Measurements from ENCODE around the gene SLC9A9.

The SLC9A9 gene

GRCh38 chr3:143383421-143383820 is 464.8 kb downstream of the SLC9A9 start:
- no peak for DNase-seq

DNA sequence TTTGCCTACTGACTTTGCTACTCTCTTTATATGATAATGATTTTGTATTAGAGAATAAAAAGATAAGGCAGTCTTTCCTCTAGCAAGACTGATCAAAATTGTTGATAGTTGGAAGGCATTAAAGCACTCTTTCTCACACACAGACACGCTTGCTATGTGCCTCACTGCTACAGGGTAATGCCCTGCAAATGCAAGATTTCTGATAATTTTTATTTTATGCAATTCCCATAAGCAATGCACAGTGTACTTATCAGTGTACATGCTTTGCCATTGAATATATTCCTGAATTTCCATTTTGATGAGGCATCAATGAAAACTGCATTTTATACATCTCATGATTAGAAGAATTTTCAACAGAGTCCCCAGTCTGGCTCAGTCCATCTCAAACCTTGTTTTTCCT is 465.5 kb downstream of the SLC9A9 start:
- DNase-seq = no peak

GRCh38 chr3:143380449-143380848 is 467.8 kb downstream of the SLC9A9 start:
- DNase-seq = no peak

DNA sequence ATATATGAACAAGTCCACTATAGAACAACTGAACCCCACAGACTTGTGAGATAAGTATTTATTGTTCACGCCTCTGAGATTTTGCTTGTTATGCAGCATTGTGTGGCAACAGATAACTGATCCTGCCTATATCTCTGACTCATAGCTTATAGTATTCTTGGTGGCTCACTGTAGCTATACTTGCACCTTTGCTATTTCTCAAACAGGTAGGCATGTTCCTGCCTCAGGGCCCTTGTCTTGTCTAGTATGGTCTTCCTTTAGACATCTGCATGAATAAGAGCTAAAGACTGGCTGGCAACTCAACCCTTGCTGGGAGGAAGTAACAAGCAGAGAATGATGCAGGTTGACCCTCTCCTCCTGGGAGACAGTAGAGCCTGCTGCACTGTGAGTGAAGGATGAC is 472.6 kb downstream of the SLC9A9 start:
- DNase-seq = no peak

DNA sequence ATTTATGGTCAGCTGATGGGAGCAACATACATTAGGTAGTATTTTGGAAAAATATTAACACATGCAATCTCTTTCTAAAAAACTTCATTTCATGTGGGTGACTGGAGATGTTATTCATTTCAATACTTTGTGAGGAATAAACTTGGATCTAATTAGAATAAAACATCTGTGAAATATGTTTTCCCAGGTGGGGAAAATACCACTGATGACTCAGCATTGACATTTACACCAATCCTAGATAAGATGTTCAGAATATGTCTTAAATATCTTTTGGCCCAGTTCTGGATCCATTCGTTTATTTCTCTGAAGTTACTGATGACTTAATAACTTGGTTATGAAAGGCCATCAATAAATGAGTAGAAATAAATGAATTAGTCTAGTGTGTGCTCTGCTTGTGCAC is 481.1 kb downstream of the SLC9A9 start:
- no peak for DNase-seq

- no peak for DNase-seq
Observed at GRCh38 chr3:143366672-143367071, 481.6 kb downstream of the SLC9A9 start.

GRCh38 chr3:143363949-143364348 is 484.3 kb downstream of the SLC9A9 start:
- DNase-seq = no peak

GRCh38 chr3:143363276-143363675 is 485.0 kb downstream of the SLC9A9 start:
- no peak for DNase-seq

GRCh38 chr3:143362115-143362991 is 485.9 kb downstream of the SLC9A9 start:
- no peak for DNase-seq

GRCh38 chr3:143361589-143361988 is 486.7 kb downstream of the SLC9A9 start:
- DNase-seq = no peak

GRCh38 chr3:143360244-143360643 is 488.0 kb downstream of the SLC9A9 start:
- DNase-seq = no peak

DNA sequence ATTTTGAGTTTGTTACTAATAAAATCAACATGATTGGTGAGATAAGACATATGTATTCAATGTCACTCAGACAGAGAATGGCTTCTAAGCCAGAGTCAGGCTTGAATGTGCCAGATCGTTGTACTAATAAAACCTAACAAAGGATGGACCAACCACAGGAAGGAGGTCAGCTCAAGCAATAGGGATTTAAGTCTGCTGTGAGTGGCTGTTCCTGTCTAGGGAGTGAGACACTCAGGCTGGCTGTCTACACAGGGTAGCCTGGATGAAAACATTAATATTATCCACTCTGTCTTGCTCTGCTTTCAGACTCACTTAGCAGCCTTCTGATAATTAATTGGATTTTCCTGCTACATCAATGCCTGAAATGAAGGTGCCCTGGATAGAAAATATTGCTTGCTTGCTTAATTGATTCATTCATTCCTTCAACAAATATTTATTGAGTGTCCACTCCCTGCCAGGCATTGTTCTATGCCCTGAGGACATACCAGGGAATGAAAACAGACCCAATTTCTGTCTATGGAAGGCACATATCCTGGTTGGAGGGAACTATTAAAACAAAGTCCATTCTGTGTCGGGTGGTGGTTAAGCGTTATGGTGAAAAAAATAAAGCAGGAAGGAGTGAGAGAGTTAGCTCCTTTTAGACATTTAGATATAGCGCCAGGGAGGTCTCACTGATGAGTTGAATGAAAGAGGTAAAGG is 489.3 kb downstream of the SLC9A9 start:
- no peak for DNase-seq

- no peak for DNase-seq
Observed at GRCh38 chr3:143358155-143358792, 490.0 kb downstream of the SLC9A9 start.

- no peak for DNase-seq
Observed at GRCh38 chr3:143357700-143358099, 490.6 kb downstream of the SLC9A9 start.

DNA sequence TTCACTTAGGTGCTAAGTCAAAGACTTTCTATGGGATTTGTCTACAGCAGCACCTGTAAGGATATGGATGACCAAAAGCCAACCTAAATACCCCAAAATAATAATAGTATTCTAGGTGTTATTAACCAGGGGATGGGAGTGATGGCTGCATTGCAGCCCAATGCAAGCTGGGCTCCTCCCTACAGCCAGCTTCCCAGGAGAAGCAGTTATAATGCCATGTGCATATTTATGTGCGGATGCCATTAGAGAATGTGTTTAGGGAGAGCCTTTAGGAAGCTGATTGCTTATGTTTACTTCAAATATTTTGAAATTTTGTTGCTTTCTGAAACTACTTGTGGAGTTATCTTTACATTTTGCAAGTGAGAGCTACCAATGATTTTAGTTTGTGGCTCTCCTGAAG is 491.4 kb downstream of the SLC9A9 start:
- DNase-seq = no peak

GRCh38 chr3:143354342-143354741 is 493.9 kb downstream of the SLC9A9 start:
- DNase-seq = no peak

DNA sequence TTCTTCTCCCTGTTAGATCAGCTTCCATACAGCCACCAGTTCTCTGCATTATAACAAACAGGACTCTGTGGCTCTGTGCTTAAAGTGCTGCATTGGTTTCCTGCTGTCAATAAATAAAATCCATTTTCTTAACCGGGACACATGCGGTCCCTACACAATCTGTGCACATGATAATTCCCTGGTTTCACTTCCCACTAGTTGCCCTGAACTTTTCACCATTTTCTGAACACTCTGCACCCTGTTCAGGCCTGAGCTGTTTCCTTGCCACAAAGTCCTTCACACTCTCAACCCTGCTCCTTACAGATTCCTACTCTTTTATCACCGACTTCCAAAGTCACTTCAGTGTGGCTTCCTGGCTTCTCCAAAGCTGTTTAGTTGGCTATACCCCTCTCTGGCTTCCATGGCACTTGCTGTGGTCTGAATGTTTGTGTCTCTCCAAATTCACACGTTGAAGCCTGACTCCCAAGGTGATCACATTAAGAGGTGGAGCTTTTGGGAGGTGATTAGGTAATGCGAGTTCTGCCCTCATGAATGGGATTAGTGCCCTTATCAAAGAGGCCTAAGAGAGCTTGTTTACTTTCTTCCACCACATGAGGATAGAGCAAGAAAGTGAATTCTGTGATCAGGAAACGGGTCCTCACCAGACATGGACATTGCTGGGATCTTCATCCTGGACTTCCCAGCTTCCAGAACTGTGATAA is 495.3 kb downstream of the SLC9A9 start:
- DNase-seq = no peak

DNA sequence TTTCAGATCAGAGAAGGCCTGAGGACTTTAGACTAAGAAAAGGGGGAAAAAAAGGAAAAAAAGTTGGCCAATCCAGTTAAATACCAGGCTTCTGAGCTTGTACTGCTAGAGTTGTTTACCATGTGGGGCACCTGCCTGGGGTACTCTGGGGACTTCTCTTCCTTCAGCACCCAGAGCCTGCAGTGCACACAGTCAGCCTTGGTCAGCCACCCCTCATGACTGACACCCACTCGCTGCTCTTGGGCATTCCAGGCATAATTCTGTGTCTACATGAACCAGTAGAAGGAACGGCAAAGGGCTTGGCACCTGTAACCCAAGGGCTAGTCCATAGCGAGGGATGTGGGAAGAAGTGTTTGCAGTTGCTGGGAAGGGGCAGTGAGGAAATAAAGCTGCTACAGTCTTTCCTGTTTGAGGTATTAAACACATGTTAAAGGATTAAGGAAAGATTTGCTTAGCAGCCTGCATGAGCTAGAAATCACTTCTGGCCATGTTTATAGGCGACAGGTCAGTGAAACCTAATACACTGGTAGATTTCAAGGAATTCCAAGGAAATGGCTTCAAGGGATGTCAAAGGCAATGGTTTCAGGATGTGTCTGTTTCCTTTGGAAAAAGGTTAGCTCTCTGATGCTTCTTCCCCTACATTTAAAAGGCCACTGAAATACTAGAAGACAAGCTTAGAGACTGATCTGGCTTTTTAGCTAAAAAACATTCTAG is 496.2 kb downstream of the SLC9A9 start:
- DNase-seq = no peak

- DNase-seq = no peak
Observed at GRCh38 chr3:143351354-143351753, 496.9 kb downstream of the SLC9A9 start.

DNA sequence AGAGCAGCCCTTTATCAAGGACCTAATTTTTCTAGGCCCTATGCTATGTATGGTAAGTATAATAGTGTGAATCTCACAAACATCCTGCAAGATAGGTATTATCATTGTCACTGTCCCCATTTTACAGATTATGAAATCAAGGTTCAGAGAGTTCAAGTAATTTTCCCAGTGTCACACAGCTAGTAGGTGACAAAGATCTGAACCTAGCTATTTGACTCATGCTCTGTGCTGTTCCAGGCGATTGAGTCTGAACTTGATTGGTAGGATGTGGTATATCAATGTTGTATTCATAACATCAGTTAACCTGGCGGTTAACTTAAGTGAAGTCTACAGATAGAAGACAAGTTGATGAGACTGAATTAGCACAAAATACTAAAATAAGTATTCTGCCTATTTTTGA is 498.8 kb downstream of the SLC9A9 start:
- no peak for DNase-seq

DNA sequence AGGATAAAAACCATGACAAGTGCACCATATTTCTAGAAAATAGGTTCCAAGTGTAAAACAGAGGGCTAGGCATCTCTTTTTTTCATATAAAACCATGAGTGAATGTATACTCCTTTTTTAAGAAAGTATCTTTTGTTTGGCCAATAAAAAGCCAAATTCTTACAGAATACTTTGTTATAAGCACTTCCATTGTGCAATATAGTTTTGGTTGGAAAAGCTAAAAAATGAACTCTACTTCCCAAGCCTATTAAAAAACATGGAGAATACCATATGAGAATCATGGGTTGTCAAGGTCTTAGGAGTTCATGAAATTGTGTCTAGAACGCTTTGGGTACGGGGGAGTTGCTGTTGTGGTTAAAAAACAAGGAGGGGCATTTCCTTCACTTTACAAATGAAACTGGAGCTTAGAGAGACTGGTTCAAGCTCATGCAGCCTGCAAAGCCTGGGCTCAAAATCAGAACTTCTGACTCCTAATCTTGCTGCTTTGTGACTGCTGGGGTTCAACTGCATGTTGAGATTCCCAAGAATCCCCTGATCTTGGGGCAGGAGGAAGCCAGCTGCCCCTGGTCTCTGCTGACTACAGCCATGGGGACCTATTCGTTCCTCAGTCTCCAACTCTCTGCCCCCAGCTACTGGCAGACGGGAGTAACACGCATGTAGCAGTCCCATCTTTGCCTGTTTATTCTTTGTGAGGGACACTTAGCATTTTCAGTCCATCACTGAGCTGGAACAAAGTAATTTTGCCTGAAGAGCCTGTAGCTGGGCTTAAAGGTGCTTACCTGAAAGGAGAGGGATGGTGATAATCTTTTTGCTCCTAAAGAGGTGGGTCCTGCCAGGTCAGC is 499.6 kb downstream of the SLC9A9 start:
- no peak for DNase-seq

Measured in effector CD8-positive, alpha-beta T cell (primary cell).